Body of pancreas (tissue), 4 donors: ENCODE measurements around the gene C6orf163.

Source experiments
- CTCF ChIP-seq, 7 experiments: fragments of 450-650 bp in 4 of 7; fragments of 200-600 bp in 3 of 7; sonication (generic) in 3 of 7; IDR thresholded peaks; one replicate each; pipeline ENCODE4 v1.5.1; 2016 to 2019; ENCODE audit warnings: antibody characterized with exemption in 7 of 7
- POLR2A ChIP-seq, 3 donors: fragments of 450-650 bp; IDR thresholded peaks; one replicate each; pipeline ENCODE4 v1.6.1; 2016; ENCODE audit warnings: antibody characterized with exemption in 3 of 3, mild to moderate bottlenecking in 2 of 3

DNA sequence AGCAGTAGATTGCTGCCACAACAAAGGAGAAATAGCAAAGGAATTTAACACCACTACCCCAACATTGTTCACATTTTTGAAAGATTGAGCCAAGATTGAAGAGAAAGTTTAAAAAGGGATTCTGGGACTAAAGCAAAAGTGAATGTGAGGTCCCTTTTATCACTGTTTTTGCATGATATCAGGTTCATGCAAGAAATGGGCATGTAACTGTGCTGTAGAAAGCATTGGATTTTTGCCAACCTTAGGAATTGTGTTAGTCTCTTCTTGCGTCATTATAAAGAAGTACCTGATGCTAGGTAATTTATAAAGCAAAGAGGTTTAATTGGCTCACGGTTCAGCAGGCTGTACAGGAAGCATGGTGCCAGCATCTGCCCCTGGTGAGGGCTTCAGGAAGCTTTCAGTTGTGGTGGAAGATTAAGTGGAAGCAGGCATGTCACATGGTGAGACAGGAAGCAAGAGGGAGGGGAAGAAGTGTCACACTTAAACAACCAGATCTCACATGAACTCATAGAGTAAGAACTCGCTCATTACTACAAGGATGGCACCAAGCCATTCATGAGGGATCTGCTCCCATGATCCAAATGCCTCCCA lies 10.9 kb upstream of the C6orf163 start:
- TF ChIP-seq CTCF (IDR thresholded peaks at IDR 0.05) (no peak), POLR2A (IDR thresholded peaks at IDR 0.05) (no peak)
